ENCODE measurements around the gene PRKD1.

DNA sequence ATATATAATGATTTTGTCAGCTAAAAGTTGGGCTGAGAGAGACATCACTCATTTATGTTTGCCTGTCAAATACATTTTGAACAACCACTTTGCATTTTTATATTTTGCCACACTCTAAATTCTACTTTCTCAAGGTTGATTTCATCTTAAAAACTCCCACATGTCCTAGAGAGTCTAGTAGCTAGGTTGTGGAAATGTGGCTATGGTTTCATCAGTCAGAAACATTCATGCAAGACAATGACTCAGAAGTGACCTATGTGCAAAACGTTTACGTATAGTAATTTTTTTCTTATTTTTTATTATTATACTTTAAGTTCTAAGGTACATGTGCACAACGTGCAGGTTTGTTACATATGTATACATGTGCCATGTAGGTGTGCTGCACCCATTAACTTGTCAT, 27.4 kb upstream of the PRKD1 start:
- TF ChIP-seq, protein P1, sequence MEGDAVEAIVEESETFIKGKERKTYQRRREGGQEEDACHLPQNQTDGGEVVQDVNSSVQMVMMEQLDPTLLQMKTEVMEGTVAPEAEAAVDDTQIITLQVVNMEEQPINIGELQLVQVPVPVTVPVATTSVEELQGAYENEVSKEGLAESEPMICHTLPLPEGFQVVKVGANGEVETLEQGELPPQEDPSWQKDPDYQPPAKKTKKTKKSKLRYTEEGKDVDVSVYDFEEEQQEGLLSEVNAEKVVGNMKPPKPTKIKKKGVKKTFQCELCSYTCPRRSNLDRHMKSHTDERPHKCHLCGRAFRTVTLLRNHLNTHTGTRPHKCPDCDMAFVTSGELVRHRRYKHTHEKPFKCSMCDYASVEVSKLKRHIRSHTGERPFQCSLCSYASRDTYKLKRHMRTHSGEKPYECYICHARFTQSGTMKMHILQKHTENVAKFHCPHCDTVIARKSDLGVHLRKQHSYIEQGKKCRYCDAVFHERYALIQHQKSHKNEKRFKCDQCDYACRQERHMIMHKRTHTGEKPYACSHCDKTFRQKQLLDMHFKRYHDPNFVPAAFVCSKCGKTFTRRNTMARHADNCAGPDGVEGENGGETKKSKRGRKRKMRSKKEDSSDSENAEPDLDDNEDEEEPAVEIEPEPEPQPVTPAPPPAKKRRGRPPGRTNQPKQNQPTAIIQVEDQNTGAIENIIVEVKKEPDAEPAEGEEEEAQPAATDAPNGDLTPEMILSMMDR (IDR thresholded peaks at IDR 0.05): no peak
- TF ChIP-seq EZH2 (IDR thresholded peaks at IDR 0.05; ENCODE audit: borderline replicate concordance, insufficient read depth, low read depth, low read length, poor library complexity, severe bottlenecking): no peak
